ENCODE results near the gene CD36. TPM values are rescaled to one million over a fixed set of nuclear protein-coding genes. Genes with fewer than 3 reads are reported as not detected.

The CD36 gene
- total RNA-seq, 1 donor from 2014 or later, result 1.7 TPM

GRCh38 chr7:80644054-80644453 is 5.6 kb downstream of the CD36 start:
- Histone ChIP-seq H3K27ac (ENCODE audit: low read depth, low read length) (no peak overlapping the region), H4K20me1 (ENCODE audit: insufficient read depth, low read length) (no peaks in the 10 kb centered on the region), H3K4me1 (ENCODE audit: insufficient read depth, low read length) (no peaks in the 10 kb centered on the region), H3K9me3 (ENCODE audit: insufficient read depth, low read depth, low read length) (no peaks in the 10 kb centered on the region), H3K79me2 (ENCODE audit: insufficient read depth, low read length) (no peaks in the 10 kb centered on the region), H3K36me3 (ENCODE audit: insufficient read depth, low read length) (no peaks in the 10 kb centered on the region), H3K9ac (ENCODE audit: low read length) (no peak overlapping the region), H3K4me2 (ENCODE audit: low read length) (no peak overlapping the region), H3K4me3 (ENCODE audit: insufficient read depth, low read depth, low read length) (no peak overlapping the region), H3K27me3 (ENCODE audit: insufficient read depth, low read length) (no peaks in the 10 kb centered on the region), H2AFZ (ENCODE audit: low read depth, low read length) (no peak overlapping the region)
- H3K4me1 Mint-ChIP-seq (ENCODE audit: low read depth, unreplicated experiment), result peaks cover 10% of the 10 kb centered on the region
- H3K27me3 Mint-ChIP-seq (ENCODE audit: low read depth, unreplicated experiment), result peaks cover 2% of the 10 kb centered on the region
- DNase-seq (ENCODE audit: low read depth) (no peak), FAIRE-seq (no peak)
- H3K9me3 Mint-ChIP-seq (ENCODE audit: unreplicated experiment), result no peaks in the 10 kb centered on the region
- no peak for TF ChIP-seq CTCF (IDR thresholded peaks at IDR 0.05; ENCODE audit: insufficient read depth, low read depth, low read length)
- no peak for TF ChIP-seq EZH2 (IDR thresholded peaks at IDR 0.05; ENCODE audit: insufficient read depth, low read length)
- no peak overlapping the region for H3K27ac Mint-ChIP-seq (ENCODE audit: unreplicated experiment)
- no peaks in the 10 kb centered on the region for H3K36me3 Mint-ChIP-seq (ENCODE audit: low read depth, unreplicated experiment)
- H3K4me3 Mint-ChIP-seq (ENCODE audit: unreplicated experiment), result no peak overlapping the region

GRCh38 chr7:80646083-80646865 is 7.8 kb downstream of the CD36 start:
- FAIRE-seq, result no peak
- no peak for DNase-seq (ENCODE audit: low read depth)
- H3K27ac ChIP-seq (ENCODE audit: low read depth, low read length), result no peak overlapping the region
- H3K27ac Mint-ChIP-seq (ENCODE audit: unreplicated experiment), result no peak overlapping the region
- H3K9me3 ChIP-seq (ENCODE audit: insufficient read depth, low read depth, low read length), result no peaks in the 10 kb centered on the region
- no peaks in the 10 kb centered on the region for H4K20me1 ChIP-seq (ENCODE audit: insufficient read depth, low read length)
- H3K4me1 ChIP-seq (ENCODE audit: insufficient read depth, low read length), result no peaks in the 10 kb centered on the region
- TF ChIP-seq EZH2 (IDR thresholded peaks at IDR 0.05; ENCODE audit: insufficient read depth, low read length) (no peak), CTCF (IDR thresholded peaks at IDR 0.05; ENCODE audit: insufficient read depth, low read depth, low read length) (no peak)
- H3K79me2 ChIP-seq (ENCODE audit: insufficient read depth, low read length), result no peaks in the 10 kb centered on the region
- no peak overlapping the region for H3K4me3 ChIP-seq (ENCODE audit: insufficient read depth, low read depth, low read length)
- H3K9me3 Mint-ChIP-seq (ENCODE audit: unreplicated experiment), result no peaks in the 10 kb centered on the region
- H3K4me2 ChIP-seq (ENCODE audit: low read length), result no peak overlapping the region
- peaks cover 2% of the 10 kb centered on the region for H3K27me3 Mint-ChIP-seq (ENCODE audit: low read depth, unreplicated experiment)
- no peaks in the 10 kb centered on the region for H3K36me3 ChIP-seq (ENCODE audit: insufficient read depth, low read length)
- no peaks in the 10 kb centered on the region for H3K27me3 ChIP-seq (ENCODE audit: insufficient read depth, low read length)
- H3K9ac ChIP-seq (ENCODE audit: low read length), result no peak overlapping the region
- no peak overlapping the region for H3K4me3 Mint-ChIP-seq (ENCODE audit: unreplicated experiment)
- peaks cover 4% of the 10 kb centered on the region for H3K4me1 Mint-ChIP-seq (ENCODE audit: low read depth, unreplicated experiment)
- H2AFZ ChIP-seq (ENCODE audit: low read depth, low read length), result no peak overlapping the region
- no peaks in the 10 kb centered on the region for H3K36me3 Mint-ChIP-seq (ENCODE audit: low read depth, unreplicated experiment)

GRCh38 chr7:80647436-80647835 is 9.0 kb downstream of the CD36 start:
- H3K36me3 Mint-ChIP-seq (ENCODE audit: low read depth, unreplicated experiment), result no peaks in the 10 kb centered on the region
- FAIRE-seq, result no peak

More at GRCh38 chr7:80647436-80647835, 9.0 kb downstream of the CD36 start:
- Histone ChIP-seq H3K9ac (ENCODE audit: low read length) (no peak overlapping the region), H3K27me3 (ENCODE audit: insufficient read depth, low read length) (no peaks in the 10 kb centered on the region), H3K27ac (ENCODE audit: low read depth, low read length) (no peak overlapping the region), H2AFZ (ENCODE audit: low read depth, low read length) (no peak overlapping the region), H3K9me3 (ENCODE audit: insufficient read depth, low read depth, low read length) (no peaks in the 10 kb centered on the region), H3K36me3 (ENCODE audit: insufficient read depth, low read length) (no peaks in the 10 kb centered on the region), H4K20me1 (ENCODE audit: insufficient read depth, low read length) (no peaks in the 10 kb centered on the region), H3K4me2 (ENCODE audit: low read length) (no peak overlapping the region), H3K79me2 (ENCODE audit: insufficient read depth, low read length) (no peaks in the 10 kb centered on the region), H3K4me1 (ENCODE audit: insufficient read depth, low read length) (no peaks in the 10 kb centered on the region), H3K4me3 (ENCODE audit: insufficient read depth, low read depth, low read length) (no peak overlapping the region)
- no peak for DNase-seq (ENCODE audit: low read depth)
- TF ChIP-seq CTCF (IDR thresholded peaks at IDR 0.05; ENCODE audit: insufficient read depth, low read depth, low read length), result no peak
- no peak for TF ChIP-seq EZH2 (IDR thresholded peaks at IDR 0.05; ENCODE audit: insufficient read depth, low read length)
- Mint-ChIP-seq H3K9me3 (ENCODE audit: unreplicated experiment) (no peaks in the 10 kb centered on the region), H3K27ac (ENCODE audit: unreplicated experiment) (no peak overlapping the region), H3K27me3 (ENCODE audit: low read depth, unreplicated experiment) (peaks cover 2% of the 10 kb centered on the region), H3K4me3 (ENCODE audit: unreplicated experiment) (no peak overlapping the region), H3K4me1 (ENCODE audit: low read depth, unreplicated experiment) (no peaks in the 10 kb centered on the region)

All from astrocyte (in vitro differentiated cells and primary cell).